ENCODE data around the gene NFATC2IP.
A peak's percentile ranks its signal among the peaks of the same experiment; 100 is the strongest.

NFATC2IP gene

GRCh38 chr16:28950648-28951409 is at the start of gene NFATC2IP:
Gene NFATC2IP (plus strand): TSS chr16:28950937. CDS start chr16:28951012, 75 bp downstream.
- DNase-seq: peak; percentile 100

GRCh38 chr16:28901862-28902261 is 48.9 kb upstream of the NFATC2IP start:
- no peak for DNase-seq

GRCh38 chr16:28902909-28903308 is 47.8 kb upstream of the NFATC2IP start:
- no peak for DNase-seq

GRCh38 chr16:28903344-28904042 is 47.2 kb upstream of the NFATC2IP start:
- DNase-seq: no peak

- DNase-seq: no peak
Observed at GRCh38 chr16:28904363-28904762, 46.4 kb upstream of the NFATC2IP start.

GRCh38 chr16:28904828-28905227 is 45.9 kb upstream of the NFATC2IP start:
- DNase-seq: no peak

GRCh38 chr16:28905229-28905754 is 45.4 kb upstream of the NFATC2IP start:
- DNase-seq: no peak

- DNase-seq: no peak
Observed at GRCh38 chr16:28905800-28906372, 44.9 kb upstream of the NFATC2IP start.

GRCh38 chr16:28910086-28911031 is 40.4 kb upstream of the NFATC2IP start:
- DNase-seq: no peak

- no peak for DNase-seq
Observed at GRCh38 chr16:28912558-28912957, 38.2 kb upstream of the NFATC2IP start.

- no peak for DNase-seq
Observed at GRCh38 chr16:28913946-28914724, 36.6 kb upstream of the NFATC2IP start.

GRCh38 chr16:28915181-28915580 is 35.6 kb upstream of the NFATC2IP start:
- no peak for DNase-seq

GRCh38 chr16:28917095-28917494 is 33.6 kb upstream of the NFATC2IP start:
- DNase-seq: no peak

GRCh38 chr16:28918698-28919097 is 32.0 kb upstream of the NFATC2IP start:
- no peak for DNase-seq

- DNase-seq: no peak
Observed at GRCh38 chr16:28923231-28923587, 27.5 kb upstream of the NFATC2IP start.

GRCh38 chr16:28923652-28924398 is 26.9 kb upstream of the NFATC2IP start:
- DNase-seq: peak; percentile 65

GRCh38 chr16:28924399-28924761 is 26.4 kb upstream of the NFATC2IP start:
- DNase-seq: no peak

- DNase-seq: peak; percentile 95
Observed at GRCh38 chr16:28924762-28925385, 25.9 kb upstream of the NFATC2IP start, which contains the start of gene RABEP2. Gene RABEP2 (minus strand): TSS chr16:28925238. CDS start chr16:28925163, 75 bp downstream.

- peak; percentile 86 for DNase-seq
Observed at GRCh38 chr16:28925386-28926228, 25.1 kb upstream of the NFATC2IP start.

Data from CD4-positive, alpha-beta T cell treated with Interleukin-15 for 1 hour (primary cell).